GM12878 (cell line): ENCODE results near the gene REEP1. TPM values are rescaled to one million over a fixed set of nuclear protein-coding genes. Genes with fewer than 3 reads are reported as not detected.

Experiments
- ATAC-seq: fragments of 200-7000 bp; cut with Tn5 transposase; 3 replicates; pipeline ENCODE4 v1.9.1; 2020; ENCODE audit warnings: mild to moderate bottlenecking, moderate library complexity
- BruUV-seq: library from RNA; stranded (reverse); fragments of 400-500 nt; replicated peaks from 2 replicates; lab custom pipeline; 2021; lab: Mats Ljungman, UMichigan
- CTCF ChIA-PET: fragments of 300-600 bp; sonication (Branson Sonifier 250); formaldehyde crosslinking; extraction: SDS; loops from one replicate; lab custom pipeline; 2021; ENCODE audit warnings: inconsistent platforms; lab: Yijun Ruan, JAX
- POLR2A ChIA-PET: fragments of 350-600 bp; formaldehyde crosslinking; extraction: SDS; loops from one replicate; lab custom pipeline; 2021; ENCODE audit warnings: inconsistent platforms; lab: Charles Lee
- RAD21 ChIA-PET: fragments of 300-600 bp; sonication (Branson Sonifier 250); formaldehyde crosslinking; loops from one replicate; lab custom pipeline; 2023; ENCODE audit warnings: antibody characterized with exemption; ENCODE audit not compliant: unreplicated experiment; lab: Charles Lee
- SMC1A ChIA-PET: fragments of 300-600 bp; sonication (Branson Sonifier 250); formaldehyde crosslinking; loops from one replicate; lab custom pipeline; 2023; ENCODE audit not compliant: unreplicated experiment, uncharacterized antibody; lab: Charles Lee
- DNase-seq: peaks from one replicate; pipeline ENCODE4 v3.0.0-alpha.2; 2011; ENCODE audit warnings: low read depth, low spot score
- FAIRE-seq: peaks from 3 replicates; lab custom pipeline; 2011; peaks lifted over from hg19 to GRCh38; lab: Jason Lieb, UNC
- H2AFZ ChIP-seq: 2 replicates; pipeline ENCODE4 v1.6.0; 2011; ENCODE audit warnings: low read depth, low read length, control low read depth; ENCODE audit not compliant: control insufficient read depth
- H3K27ac ChIP-seq: 2 replicates; pipeline ENCODE4 v1.5.1; 2011; ENCODE audit warnings: control low read depth; ENCODE audit not compliant: control insufficient read depth, insufficient read depth
- H3K27me3 ChIP-seq, 2 experiments: replicated peaks in 1 of 2; 2 replicates each; pipeline versions ENCODE4 v1.6.0 to v1.6.1; 2011; ENCODE audit warnings: low read length in 1 of 2; ENCODE audit not compliant: control insufficient read depth in 2 of 2, insufficient read depth in 2 of 2
- H3K36me3 ChIP-seq, 2 experiments: 2 replicates each; pipeline ENCODE4 v1.5.1; 2011; ENCODE audit warnings: low read length in 1 of 2; ENCODE audit not compliant: control insufficient read depth in 2 of 2, insufficient read depth in 2 of 2
- H3K4me1 ChIP-seq: 2 replicates; pipeline ENCODE4 v1.6.1; 2011; ENCODE audit warnings: mild to moderate bottlenecking, low read length, moderate library complexity, mixed read lengths; ENCODE audit not compliant: control insufficient read depth, insufficient read depth
- H3K4me2 ChIP-seq: 2 replicates; pipeline ENCODE4 v1.6.0; 2011; ENCODE audit warnings: control low read depth; ENCODE audit not compliant: control insufficient read depth, insufficient read depth
- H3K4me3 ChIP-seq: fragments of 200-600 bp; sonication (generic); 2 replicates; pipeline ENCODE4 v1.5.1; 2016
- H3K79me2 ChIP-seq: 2 replicates; pipeline ENCODE4 v1.6.0; 2011; ENCODE audit warnings: low read length; ENCODE audit not compliant: control insufficient read depth, insufficient read depth
- H3K9ac ChIP-seq: 2 replicates; pipeline ENCODE4 v1.8.0; 2011; ENCODE audit warnings: low read length, control low read depth, mixed read lengths; ENCODE audit not compliant: control insufficient read depth, insufficient read depth
- H3K9me3 ChIP-seq: replicated peaks from 3 replicates; pipeline ENCODE4 v1.5.1; 2011; ENCODE audit warnings: mild to moderate bottlenecking, low read length; ENCODE audit not compliant: control insufficient read depth, insufficient read depth
- H4K20me1 ChIP-seq: 2 replicates; pipeline ENCODE4 v1.6.0; 2011; ENCODE audit not compliant: control insufficient read depth, insufficient read depth
- IRF4 ChIP-seq: IDR thresholded peaks from 2 replicates; pipeline ENCODE4 v1.6.1; 2011; ENCODE audit warnings: low read depth, low read length
- MEF2A ChIP-seq: IDR thresholded peaks from 2 replicates; pipeline ENCODE4 v1.6.1; 2011; ENCODE audit warnings: low read depth, mild to moderate bottlenecking, low read length, moderate library complexity; ENCODE audit not compliant: insufficient read depth
- NFXL1 ChIP-seq: fragments of 450-650 bp; IDR thresholded peaks from 2 replicates; pipeline ENCODE4 v1.6.1; 2017; ENCODE audit warnings: antibody characterized with exemption, mild to moderate bottlenecking, borderline replicate concordance
- NFYB ChIP-seq: IDR thresholded peaks from 2 replicates; pipeline ENCODE4 v1.6.1; 2011; ENCODE audit warnings: low read depth, mild to moderate bottlenecking, low read length, improper control_type of control experiment, moderate library complexity; ENCODE audit not compliant: insufficient read depth
- SIN3A ChIP-seq: IDR thresholded peaks from 2 replicates; pipeline ENCODE4 v1.6.1; 2012; ENCODE audit warnings: low read depth, low read length, improper control_type of control experiment
- STAT3 ChIP-seq: IDR thresholded peaks from 2 replicates; pipeline ENCODE4 v1.6.1; 2011; ENCODE audit warnings: low read depth, low read length, improper control_type of control experiment
- ZBTB11 ChIP-seq: fragments of 450-650 bp; formaldehyde crosslinking; IDR thresholded peaks from 2 replicates; pipeline ENCODE4 v1.5.0; 2022; ENCODE audit warnings: mild to moderate bottlenecking, missing genetic modification characterization
- ZBTB40 ChIP-seq: fragments of 450-650 bp; IDR thresholded peaks from 2 replicates; pipeline ENCODE4 v1.6.1; 2016; ENCODE audit warnings: mild to moderate bottlenecking, moderate library complexity, borderline replicate concordance
- ZNF384 ChIP-seq: IDR thresholded peaks from 2 replicates; pipeline ENCODE4 v1.6.1; 2012; ENCODE audit warnings: low read depth, mild to moderate bottlenecking, low read length, improper control_type of control experiment, borderline replicate concordance
- WGBS: methylation state at CpG from one replicate; pipeline ENCODE4 v1.1.6; 2016; ENCODE audit warnings: low lambda C conversion rate; ENCODE audit not compliant: insufficient replicate concordance, insufficient coverage; ENCODE audit errors: missing lambda C conversion rate; 5-methylcytosine and 5-hydroxymethylcytosine counted together
- in situ Hi-C: fragments of 300-500 bp; cut with MboI; formaldehyde crosslinking; loops from 9 replicates; pipeline ENCODE4 v1.14.3; 2018; ENCODE audit warnings: mixed read lengths
- intact Hi-C: fragments of 100-400 bp; cut with micrococcal nuclease; formaldehyde crosslinking; loops from one replicate; pipeline ENCODE4 v1.14.2; 2022; ENCODE audit not compliant: unreplicated experiment
- polyA plus RNA-seq, 11 experiments: library from polyadenylated mRNA; depleted of rRNA in 4 of 11; unstranded in 6 of 11; stranded (reverse) in 5 of 11; fragments of >200 nt; fragmentation: Nextera tagmentation in 4 of 11; fragmentation: Illumina TruSeq in 1 of 11; extraction: Ambion mirVana in 4 of 11; extraction: Trizol in 1 of 11; gene quantifications; 1 replicate in 1 of 11; 2 replicates in 10 of 11; pipeline versions ENCODE4 v1.2.1 to v1.2.3, GENCODE V29; 2011 to 2016; ENCODE audit warnings: inconsistent platforms in 2 of 11, missing spikeins in 2 of 11, low read depth in 1 of 11
- total RNA-seq, 4 experiments: library from RNA; depleted of rRNA in 3 of 4; stranded (reverse); fragments of >200 nt in 3 of 4; fragmentation: Illumina TruSeq in 1 of 4; extraction: Trizol in 1 of 4; gene quantifications; 2 replicates each; pipeline versions ENCODE4 v1.2.1 to v1.2.3, GENCODE V29; 2013 to 2021
- TF ChIP-seq, protein P1 (sequence below): fragments of 450-650 bp; IDR thresholded peaks from 2 replicates; pipeline ENCODE4 v1.6.1; 2017; ENCODE audit warnings: low read depth, mild to moderate bottlenecking, moderate library complexity
- TF ChIP-seq, protein P2 (sequence below): fragments of 150-350 bp; IDR thresholded peaks from 2 replicates; pipeline ENCODE4 v1.6.1; 2016; ENCODE audit warnings: low read depth, low read length

REEP1 gene
- total and polyA plus RNA-seq, 10 of the 15 experiments (the other 5 are each of a cell fraction or from before 2014, with no cell fraction given): 0.02 to 0.30 (median 0.09) TPM; not detected in 1

DNA sequence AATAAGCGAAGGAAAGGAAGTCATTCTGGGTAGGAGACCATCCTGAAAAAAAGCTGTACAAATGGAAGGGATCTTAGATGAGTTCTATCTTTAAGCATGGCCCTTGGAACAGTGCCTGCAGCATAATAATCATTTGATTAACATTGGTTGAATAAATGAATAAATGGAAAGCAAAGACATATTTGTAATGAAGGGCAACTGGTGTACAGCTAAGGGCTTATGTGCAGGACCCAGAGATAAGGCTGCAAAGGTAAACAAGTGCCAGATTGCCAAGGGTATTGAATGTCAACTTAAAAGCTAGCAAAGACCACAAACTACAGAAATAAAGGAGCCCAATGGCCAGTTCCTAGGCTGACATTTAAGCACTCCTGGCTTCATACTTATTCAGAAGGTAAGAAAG lies 161.6 kb downstream of the REEP1 start:
- ATAC-seq: no peak
- no TSS peak for BruUV-seq
- DNase-seq: no peak
- ChIA-PET SMC1A (interaction anchor here (1.0 to 1.8 kb wide), 3 partner anchors 10 to 447 kb away, joined by 3 to 9 read pairs (median 3); no protein-coding TSS in a partner anchor), CTCF (interaction anchor here (0.9 to 1.7 kb wide), 2 partner anchors 10 to 17 kb away, joined by 4 read pairs; no protein-coding TSS in a partner anchor), RAD21 (no interaction called here), POLR2A (no interaction called here)
- no peak overlapping the region for H3K4me3 ChIP-seq
- WGBS: 86% methylated on average over 1 of the region's 1 CpG
- peaks cover under 1% of the 10 kb centered on the region for H3K79me2 ChIP-seq
- H2AFZ ChIP-seq: no peak overlapping the region
- no peaks in the 10 kb centered on the region for H4K20me1 ChIP-seq
- H3K36me3 ChIP-seq: peaks cover 4 to 32% of the 10 kb centered on the region in 2 experiments; a peak in 3 of 4 replicates
- intact Hi-C loops (no loop called here), in situ Hi-C loops (no loop called here)
- H3K27ac ChIP-seq: no peak overlapping the region
- H3K9ac ChIP-seq: no peak overlapping the region
- no peaks in the 10 kb centered on the region for H3K27me3 ChIP-seq
- H3K4me2 ChIP-seq: no peak overlapping the region
- FAIRE-seq: no peak
- H3K9me3 ChIP-seq: no peaks in the 10 kb centered on the region
- peaks cover 5% of the 10 kb centered on the region; the same call in 1 of the 2 replicates for H3K4me1 ChIP-seq
- TF ChIP-seq ZBTB11 (no peak), NFYB (no peak), IRF4 (no peak), ZNF384 (no peak), MEF2A (no peak), SIN3A (no peak), STAT3 (no peak), NFXL1 (no peak), ZBTB40 (no peak)
- TF ChIP-seq, protein P1, sequence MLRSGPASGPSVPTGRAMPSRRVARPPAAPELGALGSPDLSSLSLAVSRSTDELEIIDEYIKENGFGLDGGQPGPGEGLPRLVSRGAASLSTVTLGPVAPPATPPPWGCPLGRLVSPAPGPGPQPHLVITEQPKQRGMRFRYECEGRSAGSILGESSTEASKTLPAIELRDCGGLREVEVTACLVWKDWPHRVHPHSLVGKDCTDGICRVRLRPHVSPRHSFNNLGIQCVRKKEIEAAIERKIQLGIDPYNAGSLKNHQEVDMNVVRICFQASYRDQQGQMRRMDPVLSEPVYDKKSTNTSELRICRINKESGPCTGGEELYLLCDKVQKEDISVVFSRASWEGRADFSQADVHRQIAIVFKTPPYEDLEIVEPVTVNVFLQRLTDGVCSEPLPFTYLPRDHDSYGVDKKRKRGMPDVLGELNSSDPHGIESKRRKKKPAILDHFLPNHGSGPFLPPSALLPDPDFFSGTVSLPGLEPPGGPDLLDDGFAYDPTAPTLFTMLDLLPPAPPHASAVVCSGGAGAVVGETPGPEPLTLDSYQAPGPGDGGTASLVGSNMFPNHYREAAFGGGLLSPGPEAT: no peak
- TF ChIP-seq, protein P2, sequence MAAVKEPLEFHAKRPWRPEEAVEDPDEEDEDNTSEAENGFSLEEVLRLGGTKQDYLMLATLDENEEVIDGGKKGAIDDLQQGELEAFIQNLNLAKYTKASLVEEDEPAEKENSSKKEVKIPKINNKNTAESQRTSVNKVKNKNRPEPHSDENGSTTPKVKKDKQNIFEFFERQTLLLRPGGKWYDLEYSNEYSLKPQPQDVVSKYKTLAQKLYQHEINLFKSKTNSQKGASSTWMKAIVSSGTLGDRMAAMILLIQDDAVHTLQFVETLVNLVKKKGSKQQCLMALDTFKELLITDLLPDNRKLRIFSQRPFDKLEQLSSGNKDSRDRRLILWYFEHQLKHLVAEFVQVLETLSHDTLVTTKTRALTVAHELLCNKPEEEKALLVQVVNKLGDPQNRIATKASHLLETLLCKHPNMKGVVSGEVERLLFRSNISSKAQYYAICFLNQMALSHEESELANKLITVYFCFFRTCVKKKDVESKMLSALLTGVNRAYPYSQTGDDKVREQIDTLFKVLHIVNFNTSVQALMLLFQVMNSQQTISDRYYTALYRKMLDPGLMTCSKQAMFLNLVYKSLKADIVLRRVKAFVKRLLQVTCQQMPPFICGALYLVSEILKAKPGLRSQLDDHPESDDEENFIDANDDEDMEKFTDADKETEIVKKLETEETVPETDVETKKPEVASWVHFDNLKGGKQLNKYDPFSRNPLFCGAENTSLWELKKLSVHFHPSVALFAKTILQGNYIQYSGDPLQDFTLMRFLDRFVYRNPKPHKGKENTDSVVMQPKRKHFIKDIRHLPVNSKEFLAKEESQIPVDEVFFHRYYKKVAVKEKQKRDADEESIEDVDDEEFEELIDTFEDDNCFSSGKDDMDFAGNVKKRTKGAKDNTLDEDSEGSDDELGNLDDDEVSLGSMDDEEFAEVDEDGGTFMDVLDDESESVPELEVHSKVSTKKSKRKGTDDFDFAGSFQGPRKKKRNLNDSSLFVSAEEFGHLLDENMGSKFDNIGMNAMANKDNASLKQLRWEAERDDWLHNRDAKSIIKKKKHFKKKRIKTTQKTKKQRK: no peak
